ENCODE results near the gene MAP3K14. TPM values are rescaled to one million over a fixed set of nuclear protein-coding genes. Genes with fewer than 3 reads are reported as not detected.
A peak's percentile ranks its signal among the peaks of the same experiment; 100 is the strongest.

Gene MAP3K14
- polyA plus RNA-seq, 1 of the 3 experiments (the other 2 are of a cell fraction) = 11.9 TPM

DNA sequence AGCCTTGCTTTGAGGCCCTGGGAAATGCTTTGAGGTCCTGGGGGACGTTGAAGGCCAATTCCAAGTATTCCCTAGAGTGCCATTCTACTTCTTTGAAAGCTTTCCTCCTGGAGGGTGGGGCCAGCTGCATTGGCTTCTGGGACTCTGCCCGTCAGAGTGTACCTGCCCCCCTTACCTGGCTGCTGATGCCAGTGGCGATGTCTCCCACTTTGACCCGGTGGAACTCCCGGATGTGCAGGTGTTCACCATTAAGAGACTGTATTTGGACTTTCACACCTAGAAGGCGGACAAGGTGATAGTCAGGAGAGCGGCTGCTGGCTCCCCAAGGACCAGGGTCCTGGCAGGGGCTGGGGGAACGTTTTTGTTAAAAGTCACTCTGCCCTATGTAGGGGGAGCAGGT is 51.8 kb downstream of the MAP3K14 start:
- no peak overlapping the region for H3K9ac ChIP-seq
- H3K27ac ChIP-seq (ENCODE audit: low read depth in 2 of 2, low read length in 1 of 2) = peak overlapping the region in 1 of 2 experiments; percentile 84; a peak in 1 of 4 replicates
- H3K9me2 ChIP-seq = no peaks in the 10 kb centered on the region
- H3K36me3 ChIP-seq (replicated peaks in 1 of 2; ENCODE audit: control insufficient read depth in 1 of 2, insufficient read depth in 2 of 2, low read length in 1 of 2) = peaks cover 42 to 59% of the 10 kb centered on the region in 2 experiments
- no peak for DNase-seq
- TF ChIP-seq FOXJ3 (CRISPR knock-in tag; IDR thresholded peaks at IDR 0.05) = no peak
- 82% methylated on average over 6 of the region's 8 CpGs for WGBS (ENCODE audit: low lambda C conversion rate)
- H3K27me3 ChIP-seq (ENCODE audit: insufficient read depth) = no peaks in the 10 kb centered on the region
- no peak overlapping the region for H3K4me2 ChIP-seq
- ChIA-PET CTCF (interaction anchor here (0.9 to 3.2 kb wide), 5 partner anchors 13 to 120 kb away, joined by 3 to 15 read pairs (median 8); no protein-coding TSS in a partner anchor), POLR2A (no interaction called here)
- no peak overlapping the region for H2AFZ ChIP-seq (ENCODE audit: low read depth)
- no peaks in the 10 kb centered on the region for H3K9me3 ChIP-seq
- peaks cover 41% of the 10 kb centered on the region for H3F3A ChIP-seq (replicated peaks; ENCODE audit: insufficient read depth)
- H3K4me1 ChIP-seq (ENCODE audit: control insufficient read depth in 1 of 2, insufficient read depth in 2 of 2, low read depth in 1 of 2, low read length in 1 of 2) = peaks cover 0 to 9% of the 10 kb centered on the region in 2 experiments; a peak in 3 of 4 replicates
- no peak overlapping the region for H3K4me3 ChIP-seq (ENCODE audit: low read depth in 2 of 2, low read length in 1 of 2)
- H3K79me2 ChIP-seq (ENCODE audit: insufficient read depth) = no peaks in the 10 kb centered on the region
- peaks cover 36% of the 10 kb centered on the region for H4K20me1 ChIP-seq (ENCODE audit: insufficient read depth)

DNA sequence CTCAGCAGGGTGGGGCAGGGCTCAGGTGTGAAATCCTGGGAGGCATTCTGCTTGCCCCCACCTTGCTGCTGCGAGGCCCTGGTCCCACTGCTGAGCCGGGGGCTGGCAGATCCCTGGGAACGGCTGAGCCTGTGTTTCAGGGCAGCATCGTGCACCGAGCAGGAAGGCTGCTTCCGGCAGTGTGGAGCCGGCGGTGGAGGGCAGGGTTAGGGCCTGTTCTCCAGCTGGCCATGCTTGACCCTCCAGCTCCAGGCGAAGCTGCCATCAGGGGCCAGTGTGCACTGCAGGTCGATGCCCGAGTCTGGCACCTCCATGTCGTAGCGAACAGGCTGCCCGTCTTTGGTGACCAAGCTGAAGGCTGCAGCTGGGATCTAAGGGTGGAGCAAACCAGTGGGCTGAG is 52.4 kb downstream of the MAP3K14 start:
- Histone ChIP-seq H4K20me1 (ENCODE audit: insufficient read depth) (peaks cover 36% of the 10 kb centered on the region), H3K4me2 (no peak overlapping the region), H3K9me3 (no peaks in the 10 kb centered on the region), H3K9me2 (no peaks in the 10 kb centered on the region), H3K4me3 (ENCODE audit: low read depth in 2 of 2, low read length in 1 of 2) (no peak overlapping the region), H3K79me2 (ENCODE audit: insufficient read depth) (no peaks in the 10 kb centered on the region), H3K27me3 (ENCODE audit: insufficient read depth) (no peaks in the 10 kb centered on the region), H3K27ac (ENCODE audit: low read depth in 2 of 2, low read length in 1 of 2) (no peak overlapping the region), H2AFZ (ENCODE audit: low read depth) (no peak overlapping the region), H3K4me1 (ENCODE audit: control insufficient read depth in 1 of 2, insufficient read depth in 2 of 2, low read depth in 1 of 2, low read length in 1 of 2) (peaks cover 0 to 9% of the 10 kb centered on the region in 2 experiments; a peak in 3 of 4 replicates), H3K36me3 (replicated peaks in 1 of 2; ENCODE audit: control insufficient read depth in 1 of 2, insufficient read depth in 2 of 2, low read length in 1 of 2) (peaks cover 38 to 54% of the 10 kb centered on the region in 2 experiments), H3K9ac (no peak overlapping the region), H3F3A (replicated peaks; ENCODE audit: insufficient read depth) (peaks cover 42% of the 10 kb centered on the region)
- TF ChIP-seq RCOR1 (IDR thresholded peaks at IDR 0.05; ENCODE audit: low read length) (no peak), RAD21 (IDR thresholded peaks at IDR 0.05; ENCODE audit: low read length) (no peak), FOSL2 (IDR thresholded peaks at IDR 0.05; ENCODE audit: borderline replicate concordance, low read depth) (no peak), RXRA (IDR thresholded peaks at IDR 0.05; ENCODE audit: borderline replicate concordance, low read depth) (no peak), NRF1 (IDR thresholded peaks at IDR 0.05; ENCODE audit: low read depth, low read length) (no peak), EZH2phosphoT487 (IDR thresholded peaks at IDR 0.05; ENCODE audit: borderline replicate concordance, low read depth) (no peak), GATA2 (CRISPR knock-in tag; IDR thresholded peaks at IDR 0.05) (no peak), CHD2 (IDR thresholded peaks at IDR 0.05; ENCODE audit: low read length, partially characterized antibody) (no peak), FOXJ3 (CRISPR knock-in tag; IDR thresholded peaks at IDR 0.05) (no peak), TCF12 (IDR thresholded peaks at IDR 0.05) (no peak), MXI1 (IDR thresholded peaks at IDR 0.05; ENCODE audit: low read depth, low read length) (no peak)
- TF ChIP-seq, protein P1, sequence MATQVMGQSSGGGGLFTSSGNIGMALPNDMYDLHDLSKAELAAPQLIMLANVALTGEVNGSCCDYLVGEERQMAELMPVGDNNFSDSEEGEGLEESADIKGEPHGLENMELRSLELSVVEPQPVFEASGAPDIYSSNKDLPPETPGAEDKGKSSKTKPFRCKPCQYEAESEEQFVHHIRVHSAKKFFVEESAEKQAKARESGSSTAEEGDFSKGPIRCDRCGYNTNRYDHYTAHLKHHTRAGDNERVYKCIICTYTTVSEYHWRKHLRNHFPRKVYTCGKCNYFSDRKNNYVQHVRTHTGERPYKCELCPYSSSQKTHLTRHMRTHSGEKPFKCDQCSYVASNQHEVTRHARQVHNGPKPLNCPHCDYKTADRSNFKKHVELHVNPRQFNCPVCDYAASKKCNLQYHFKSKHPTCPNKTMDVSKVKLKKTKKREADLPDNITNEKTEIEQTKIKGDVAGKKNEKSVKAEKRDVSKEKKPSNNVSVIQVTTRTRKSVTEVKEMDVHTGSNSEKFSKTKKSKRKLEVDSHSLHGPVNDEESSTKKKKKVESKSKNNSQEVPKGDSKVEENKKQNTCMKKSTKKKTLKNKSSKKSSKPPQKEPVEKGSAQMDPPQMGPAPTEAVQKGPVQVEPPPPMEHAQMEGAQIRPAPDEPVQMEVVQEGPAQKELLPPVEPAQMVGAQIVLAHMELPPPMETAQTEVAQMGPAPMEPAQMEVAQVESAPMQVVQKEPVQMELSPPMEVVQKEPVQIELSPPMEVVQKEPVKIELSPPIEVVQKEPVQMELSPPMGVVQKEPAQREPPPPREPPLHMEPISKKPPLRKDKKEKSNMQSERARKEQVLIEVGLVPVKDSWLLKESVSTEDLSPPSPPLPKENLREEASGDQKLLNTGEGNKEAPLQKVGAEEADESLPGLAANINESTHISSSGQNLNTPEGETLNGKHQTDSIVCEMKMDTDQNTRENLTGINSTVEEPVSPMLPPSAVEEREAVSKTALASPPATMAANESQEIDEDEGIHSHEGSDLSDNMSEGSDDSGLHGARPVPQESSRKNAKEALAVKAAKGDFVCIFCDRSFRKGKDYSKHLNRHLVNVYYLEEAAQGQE (IDR thresholded peaks at IDR 0.05; ENCODE audit: low read depth, low read length) = no peak
- TF ChIP-seq, protein P2, sequence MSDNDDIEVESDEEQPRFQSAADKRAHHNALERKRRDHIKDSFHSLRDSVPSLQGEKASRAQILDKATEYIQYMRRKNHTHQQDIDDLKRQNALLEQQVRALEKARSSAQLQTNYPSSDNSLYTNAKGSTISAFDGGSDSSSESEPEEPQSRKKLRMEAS (IDR thresholded peaks at IDR 0.05; ENCODE audit: low read depth) = no peak
- TF ChIP-seq, protein P3, sequence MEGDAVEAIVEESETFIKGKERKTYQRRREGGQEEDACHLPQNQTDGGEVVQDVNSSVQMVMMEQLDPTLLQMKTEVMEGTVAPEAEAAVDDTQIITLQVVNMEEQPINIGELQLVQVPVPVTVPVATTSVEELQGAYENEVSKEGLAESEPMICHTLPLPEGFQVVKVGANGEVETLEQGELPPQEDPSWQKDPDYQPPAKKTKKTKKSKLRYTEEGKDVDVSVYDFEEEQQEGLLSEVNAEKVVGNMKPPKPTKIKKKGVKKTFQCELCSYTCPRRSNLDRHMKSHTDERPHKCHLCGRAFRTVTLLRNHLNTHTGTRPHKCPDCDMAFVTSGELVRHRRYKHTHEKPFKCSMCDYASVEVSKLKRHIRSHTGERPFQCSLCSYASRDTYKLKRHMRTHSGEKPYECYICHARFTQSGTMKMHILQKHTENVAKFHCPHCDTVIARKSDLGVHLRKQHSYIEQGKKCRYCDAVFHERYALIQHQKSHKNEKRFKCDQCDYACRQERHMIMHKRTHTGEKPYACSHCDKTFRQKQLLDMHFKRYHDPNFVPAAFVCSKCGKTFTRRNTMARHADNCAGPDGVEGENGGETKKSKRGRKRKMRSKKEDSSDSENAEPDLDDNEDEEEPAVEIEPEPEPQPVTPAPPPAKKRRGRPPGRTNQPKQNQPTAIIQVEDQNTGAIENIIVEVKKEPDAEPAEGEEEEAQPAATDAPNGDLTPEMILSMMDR (IDR thresholded peaks at IDR 0.05) = no peak
- TF ChIP-seq, protein P4, sequence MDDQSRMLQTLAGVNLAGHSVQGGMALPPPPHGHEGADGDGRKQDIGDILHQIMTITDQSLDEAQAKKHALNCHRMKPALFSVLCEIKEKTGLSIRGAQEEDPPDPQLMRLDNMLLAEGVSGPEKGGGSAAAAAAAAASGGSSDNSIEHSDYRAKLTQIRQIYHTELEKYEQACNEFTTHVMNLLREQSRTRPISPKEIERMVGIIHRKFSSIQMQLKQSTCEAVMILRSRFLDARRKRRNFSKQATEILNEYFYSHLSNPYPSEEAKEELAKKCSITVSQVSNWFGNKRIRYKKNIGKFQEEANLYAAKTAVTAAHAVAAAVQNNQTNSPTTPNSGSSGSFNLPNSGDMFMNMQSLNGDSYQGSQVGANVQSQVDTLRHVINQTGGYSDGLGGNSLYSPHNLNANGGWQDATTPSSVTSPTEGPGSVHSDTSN (IDR thresholded peaks at IDR 0.05) = no peak
- WGBS (ENCODE audit: low lambda C conversion rate) = 90% methylated on average over 2 of the region's 14 CpGs
- ChIA-PET CTCF (interaction anchor here (0.9 to 3.0 kb wide), 3 partner anchors 17 to 121 kb away, joined by 3 to 13 read pairs (median 3); no protein-coding TSS in a partner anchor), POLR2A (no interaction called here)
- no peak for DNase-seq

Measured in SK-N-SH (cell line).